Left renal pelvis (tissue), 4 donors: ENCODE measurements around the gene FAIM2. TPM values are rescaled to one million over a fixed set of nuclear protein-coding genes. Genes with fewer than 3 reads are reported as not detected.

Experiments
- DNase-seq, 4 donors: peaks; one replicate each; pipeline ENCODE4 v3.0.0-alpha.2; 2013; ENCODE audit warnings: low read depth in 4 of 4, low spot score in 3 of 4
- polyA plus RNA-seq, 4 donors: library from polyadenylated mRNA; unstranded; fragments of 120-200 nt; gene quantifications; one replicate each; pipeline ENCODE4 v1.2.1, GENCODE V29; 2013; ENCODE audit not compliant: insufficient read length in 4 of 4

Gene FAIM2
- polyA plus RNA-seq, 4 donors: 3.3 to 35.7 (median 3.9) TPM

GRCh38 chr12:49899921-49900320, 3.8 kb downstream of the FAIM2 start:
- no peak for DNase-seq

DNA sequence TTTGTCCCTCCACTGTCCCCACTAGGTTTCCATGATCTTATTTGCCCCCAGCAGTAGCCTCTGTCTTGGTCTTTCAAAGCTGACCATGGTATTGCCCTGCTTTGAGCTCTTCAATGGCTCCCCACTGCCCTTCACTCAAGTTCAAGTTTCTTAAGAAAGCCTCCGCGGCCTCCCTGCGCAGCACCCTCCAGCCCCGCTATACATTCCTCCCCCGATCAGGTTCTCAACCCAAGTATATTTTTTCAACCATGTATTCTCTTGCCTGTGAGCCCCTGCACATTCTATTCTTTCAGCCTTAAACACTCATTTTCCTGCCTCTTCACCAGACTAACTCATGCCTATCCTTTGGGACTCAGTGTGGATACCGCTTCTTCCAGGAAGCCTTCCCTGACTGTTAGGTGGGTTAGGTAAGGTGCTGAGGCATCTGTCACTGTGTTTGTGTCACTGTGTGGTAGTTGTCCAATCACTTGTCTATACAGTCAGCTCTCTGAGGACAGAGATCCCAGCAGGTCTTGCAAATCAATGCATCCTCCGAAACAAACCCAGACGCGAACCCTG, 4.3 kb downstream of the FAIM2 start:
- no peak for DNase-seq

DNA sequence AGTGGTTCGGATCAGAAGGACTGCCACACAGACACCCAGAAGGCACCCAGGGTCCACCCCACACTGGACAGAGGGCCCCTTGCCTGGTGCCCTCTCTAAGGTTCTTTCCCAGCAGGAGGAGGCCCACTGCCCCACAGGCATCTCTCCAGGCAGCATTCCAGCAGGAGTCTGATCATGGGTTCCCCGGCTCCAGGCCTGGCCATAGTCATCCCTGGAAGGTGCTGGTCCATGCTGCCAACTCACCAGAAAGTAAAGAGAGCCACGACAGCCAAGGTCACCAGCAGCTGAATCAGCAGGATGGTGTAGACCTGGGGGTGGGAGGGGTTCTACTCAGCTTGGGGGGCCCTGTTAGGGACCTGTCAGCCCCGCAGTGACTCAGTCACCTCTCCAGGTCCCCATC, 6.4 kb downstream of the FAIM2 start:
- no peak for DNase-seq

DNA sequence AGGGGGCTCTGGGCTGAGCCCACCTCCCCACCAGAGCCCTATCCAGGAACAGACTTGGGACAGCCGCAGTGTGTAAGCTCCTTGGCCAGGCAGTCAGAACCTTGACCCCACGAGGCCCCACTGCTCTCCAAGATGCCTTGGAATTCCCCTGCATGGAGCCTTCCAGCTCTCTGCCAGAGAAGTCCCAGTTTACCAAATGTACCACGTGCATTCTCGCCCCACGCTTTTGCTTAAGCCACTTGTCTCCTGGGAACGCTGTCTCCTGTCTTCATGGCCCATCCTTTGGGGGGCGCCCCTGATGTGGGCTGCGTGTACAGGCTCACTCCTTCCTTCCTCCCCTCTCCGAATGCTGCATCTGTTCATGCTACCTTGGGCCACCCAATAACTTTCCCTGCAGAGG, 7.9 kb downstream of the FAIM2 start:
- no peak for DNase-seq

DNA sequence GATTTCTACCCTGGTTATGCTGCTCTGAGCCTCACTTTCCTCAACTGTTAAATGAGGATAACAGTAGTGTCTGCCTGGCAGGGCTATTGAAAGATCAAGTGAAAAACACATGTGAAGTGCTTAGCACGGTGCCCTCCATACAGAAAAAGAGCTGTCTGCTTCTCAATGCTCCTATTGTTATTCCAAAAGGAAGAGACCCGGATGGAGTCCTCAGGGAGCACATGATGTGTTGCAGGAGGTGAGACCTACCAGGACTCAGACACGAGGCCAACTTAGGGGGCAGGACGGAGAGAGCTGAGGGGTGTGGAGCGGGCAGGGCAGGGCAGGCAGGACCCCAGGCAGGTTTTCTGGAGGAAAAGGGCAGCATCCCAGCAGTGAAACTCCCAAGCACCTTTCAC, 8.9 kb downstream of the FAIM2 start:
- DNase-seq: no peak

GRCh38 chr12:49893753-49894750, 9.6 kb downstream of the FAIM2 start:
- DNase-seq: no peak

DNA sequence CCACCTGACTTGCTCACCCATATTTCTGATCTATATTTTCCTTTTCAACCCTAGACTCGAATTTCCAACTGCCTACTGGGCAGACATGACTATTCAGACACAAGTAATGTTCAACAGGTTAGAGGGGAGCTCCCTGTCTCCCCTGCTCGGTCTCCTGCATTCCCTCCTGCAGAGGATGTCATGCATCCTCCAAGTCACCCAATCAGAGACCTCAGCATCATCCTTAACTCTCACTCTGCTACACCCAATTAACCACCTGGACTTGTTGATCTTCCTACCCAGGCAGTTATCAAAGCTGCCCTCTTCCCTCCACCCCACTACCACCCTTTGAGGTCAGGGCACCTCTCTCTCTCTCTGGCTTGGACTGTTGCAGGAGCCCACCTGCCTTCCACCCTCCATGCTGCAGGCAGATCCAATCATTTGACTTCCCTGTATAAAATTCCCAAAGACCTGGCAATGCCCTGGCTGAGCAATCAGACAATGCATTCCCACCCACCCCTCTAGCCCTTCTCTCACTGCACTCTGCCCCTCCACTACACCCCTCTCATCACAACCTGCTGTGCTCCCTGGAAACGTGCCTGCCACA, 10.9 kb downstream of the FAIM2 start:
- no peak for DNase-seq

DNA sequence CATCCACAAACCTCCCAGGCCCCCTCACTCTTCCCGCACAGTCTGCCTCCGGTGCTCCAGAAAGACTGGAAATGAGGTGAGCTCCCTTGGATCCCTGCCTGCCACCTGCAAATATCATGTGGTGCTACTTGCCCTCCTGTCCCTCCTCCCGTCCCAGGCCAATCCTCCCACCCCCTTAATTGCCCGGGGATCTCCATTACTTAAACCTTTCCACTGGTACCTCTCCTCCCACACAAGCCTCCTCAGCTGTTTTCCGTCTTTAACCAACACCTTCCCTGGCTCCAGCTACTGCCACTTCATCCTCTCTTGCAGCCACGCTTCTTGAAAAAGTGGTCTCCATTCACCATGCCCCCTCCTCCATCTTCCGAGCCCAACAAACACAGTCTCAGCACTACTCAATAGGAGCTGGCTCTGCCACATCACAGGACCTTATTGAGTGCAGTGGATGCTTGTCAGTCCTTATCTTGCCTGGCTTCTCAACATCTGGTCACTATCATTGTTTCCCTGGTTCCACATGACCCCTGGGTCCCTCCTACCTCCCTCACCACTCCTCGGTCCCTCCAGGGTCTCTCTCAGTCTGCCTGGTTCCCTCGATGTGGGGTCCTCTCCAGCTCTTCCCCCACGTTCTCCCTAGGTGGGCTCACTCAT, 11.5 kb downstream of the FAIM2 start:
- no peak for DNase-seq

GRCh38 chr12:49891476-49891875, 12.2 kb downstream of the FAIM2 start:
- DNase-seq: no peak

GRCh38 chr12:49891012-49891411, 12.7 kb downstream of the FAIM2 start:
- no peak for DNase-seq

- no peak for DNase-seq
Measured at GRCh38 chr12:49890096-49890461, 13.6 kb downstream of the FAIM2 start.

DNA sequence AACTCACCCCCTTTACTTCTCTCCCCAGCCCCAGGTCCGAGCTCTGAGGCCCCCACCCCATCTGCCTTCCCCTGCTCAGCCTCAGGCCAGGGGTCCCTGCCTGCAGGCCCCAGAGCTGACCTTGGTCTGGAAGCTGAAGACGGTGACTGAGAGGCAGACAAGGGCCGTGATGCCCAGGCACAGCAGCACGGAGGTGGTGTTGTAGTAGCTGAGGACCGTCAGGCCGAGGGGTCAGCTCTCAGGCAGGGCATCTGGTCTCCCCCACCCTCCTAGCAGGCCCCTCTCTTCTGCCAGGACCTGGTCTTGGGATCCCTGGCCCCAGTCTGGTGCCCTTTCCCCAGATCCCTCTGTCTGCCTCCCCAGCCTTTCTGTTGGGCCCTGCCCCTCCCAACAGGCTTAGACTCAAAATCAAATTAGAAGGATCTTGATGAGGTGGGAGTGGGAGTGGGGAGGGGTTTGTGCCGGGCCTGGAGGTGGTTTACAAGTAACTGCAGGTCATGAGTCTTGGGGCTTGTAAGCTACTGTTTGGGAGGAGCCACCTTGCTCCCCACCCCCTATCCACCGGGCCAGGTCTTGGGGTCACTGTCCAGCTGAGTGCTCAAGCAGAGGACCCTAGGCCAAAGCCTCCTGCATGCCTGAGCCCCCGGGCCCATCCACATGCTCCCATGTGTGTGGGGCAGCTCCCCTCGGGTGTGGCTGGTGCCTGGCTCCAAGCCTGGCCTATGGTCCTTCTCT, 14.2 kb downstream of the FAIM2 start:
- no peak for DNase-seq

- DNase-seq: no peak
Measured at GRCh38 chr12:49888461-49889151, 15.1 kb downstream of the FAIM2 start.

- DNase-seq: no peak
Measured at GRCh38 chr12:49887536-49888401, 15.9 kb downstream of the FAIM2 start.

GRCh38 chr12:49887091-49887490, 16.6 kb downstream of the FAIM2 start:
- DNase-seq: no peak

DNA sequence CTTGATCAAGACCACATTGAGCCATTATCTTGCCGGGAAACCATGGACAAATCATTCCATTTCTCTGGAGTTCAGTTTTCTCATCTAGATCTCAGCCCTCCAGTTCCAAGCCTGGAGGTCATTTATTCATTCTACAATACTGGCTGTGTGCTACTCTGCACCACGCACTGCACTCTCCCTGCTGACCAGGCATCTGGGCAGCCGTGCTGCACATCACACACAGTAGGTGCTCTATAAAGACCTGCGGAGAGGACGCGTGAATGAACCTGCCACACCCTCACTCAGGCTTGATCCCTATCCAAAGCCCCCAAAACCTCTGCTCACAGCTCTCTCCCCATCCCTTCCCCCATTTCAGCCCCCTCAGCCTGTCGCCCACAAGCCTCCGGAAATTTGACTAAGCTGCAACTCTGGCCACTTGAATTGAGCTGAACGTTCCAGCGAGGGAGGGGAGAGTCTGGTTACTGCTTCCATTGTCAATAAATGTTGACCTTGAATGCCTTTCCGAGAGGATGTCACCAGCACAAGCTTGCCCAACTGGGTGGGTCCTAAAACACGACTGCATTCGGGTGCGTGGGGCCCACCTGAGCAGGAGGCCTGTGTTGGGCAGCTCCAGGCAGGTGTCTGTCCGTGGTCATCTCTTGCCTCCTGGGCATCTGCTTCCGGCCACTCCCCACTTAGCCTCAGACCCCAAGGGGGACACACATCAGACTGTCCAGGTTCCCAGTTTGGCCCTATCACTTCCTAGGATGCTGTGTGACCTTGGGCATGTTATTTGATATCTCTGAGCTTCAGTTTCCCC, 17.8 kb downstream of the FAIM2 start:
- DNase-seq: no peak

DNA sequence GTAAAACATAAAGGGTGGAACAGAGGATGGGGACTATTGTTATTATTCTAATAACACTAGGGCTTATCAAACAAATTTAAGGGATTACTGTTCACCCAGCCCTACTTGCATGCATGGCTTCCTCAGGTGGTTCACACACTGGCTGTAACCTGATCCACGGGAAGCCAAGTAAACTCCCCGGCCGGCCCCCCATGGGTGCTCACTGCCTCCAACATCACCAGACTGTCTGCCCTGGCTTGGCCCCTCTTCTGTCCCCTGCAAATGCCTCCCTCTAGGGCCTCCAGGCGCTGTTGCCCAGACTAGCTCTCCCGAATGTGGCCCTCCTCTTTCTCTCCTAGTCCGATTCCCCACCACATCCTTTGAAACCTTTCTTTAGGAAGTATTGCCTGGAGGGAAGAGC, 18.6 kb downstream of the FAIM2 start:
- DNase-seq: no peak

DNA sequence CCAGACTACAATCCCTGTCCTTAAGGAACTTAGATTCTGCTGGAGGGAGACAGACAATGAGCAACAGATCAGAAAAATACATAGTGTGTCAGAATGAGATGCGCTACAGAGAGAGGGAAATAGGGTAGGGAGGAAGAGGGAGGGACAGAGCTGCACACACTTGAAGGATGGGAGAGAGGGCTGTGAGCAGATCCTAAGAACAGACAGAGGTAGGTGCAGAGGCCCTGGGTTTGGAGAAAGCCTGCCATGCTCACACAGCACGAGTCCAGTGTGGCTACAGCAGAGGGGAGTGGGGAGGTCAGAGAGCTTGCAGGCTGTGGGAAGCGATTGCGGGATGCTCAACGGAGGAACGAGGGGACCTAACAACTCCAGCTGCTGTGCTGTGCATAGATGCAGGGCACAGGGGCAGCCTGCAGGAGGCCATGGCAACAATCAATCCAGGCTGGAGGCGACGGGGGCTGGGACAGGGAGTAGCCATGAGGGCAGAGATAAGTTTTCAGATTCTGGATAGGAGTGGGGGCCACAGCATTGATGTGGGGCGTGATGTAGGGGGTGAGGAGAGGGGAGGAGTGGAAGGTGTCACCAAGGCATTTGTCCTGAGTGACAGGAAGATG, 20.7 kb downstream of the FAIM2 start:
- DNase-seq: no peak
